Measurements from ENCODE around the gene GPR119. TPM values are rescaled to one million over a fixed set of nuclear protein-coding genes. Genes with fewer than 3 reads are reported as not detected.

Gene GPR119
- total and polyA plus RNA-seq, 2 of the 8 experiments (the other 6 are each of a cell fraction or from before 2014, with no cell fraction given) = 0.11 TPM; not detected in 1

GRCh38 chrX:130376077-130376476, 9.4 kb downstream of the GPR119 start:
- CTCF ChIA-PET (ENCODE audit: partially characterized antibody) = no interaction called here
- Histone ChIP-seq H3K18ac (ENCODE audit: extremely low read depth, low read length) (no peak overlapping the region), H4K91ac (replicated peaks; ENCODE audit: insufficient read length, low read length) (no peak overlapping the region), H3K4ac (replicated peaks; ENCODE audit: insufficient read length, low read depth, low read length) (no peak overlapping the region), H3K14ac (ENCODE audit: insufficient read length) (no peak overlapping the region), H3K23me2 (ENCODE audit: low read depth, low read length) (no peaks in the 10 kb centered on the region), H2BK15ac (ENCODE audit: low read length) (no peak overlapping the region), H2BK20ac (ENCODE audit: low read length) (no peak overlapping the region), H3K36me3 (ENCODE audit: control insufficient read depth in 2 of 4, insufficient read depth in 4 of 4, low read length in 3 of 4) (no peaks in the 10 kb centered on the region), H3K79me1 (ENCODE audit: low read depth, low read length) (no peaks in the 10 kb centered on the region), H3K4me3 (ENCODE audit: extremely low read depth in 1 of 4, insufficient read depth in 2 of 4, low read depth in 3 of 4, low read length in 4 of 4) (no peak overlapping the region), H2BK12ac (ENCODE audit: low read depth, low read length) (no peak overlapping the region), H3K9me3 (ENCODE audit: insufficient read depth in 2 of 2, low read depth in 1 of 2, low read length in 1 of 2) (no peaks in the 10 kb centered on the region), H2BK5ac (ENCODE audit: low read depth, low read length) (no peak overlapping the region), H4K20me1 (replicated peaks in 1 of 2; ENCODE audit: control insufficient read depth in 1 of 2, insufficient read depth in 2 of 2, low read length in 2 of 2) (no peaks in the 10 kb centered on the region), H3K56ac (replicated peaks; ENCODE audit: insufficient read length, low read depth, low read length) (no peak overlapping the region), H3K4me1 (replicated peaks in 1 of 4; ENCODE audit: control insufficient read depth in 3 of 4, insufficient read depth in 4 of 4, low read length in 3 of 4) (no peaks in the 10 kb centered on the region), H3K4me2 (ENCODE audit: insufficient read depth in 1 of 2, low read depth in 2 of 2, low read length in 2 of 2) (no peak overlapping the region), H3K79me2 (ENCODE audit: control insufficient read depth in 1 of 2, insufficient read depth in 2 of 2, low read length in 2 of 2) (no peaks in the 10 kb centered on the region), H2BK120ac (replicated peaks; ENCODE audit: low read depth, low read length) (no peak overlapping the region), H3K27me3 (replicated peaks in 1 of 4; ENCODE audit: control insufficient read depth in 3 of 4, extremely low read depth in 1 of 4, insufficient read depth in 3 of 4, low read length in 3 of 4) (no peaks in the 10 kb centered on the region), H3K27ac (ENCODE audit: low read depth, low read length) (no peak overlapping the region), H2AFZ (ENCODE audit: low read length) (no peak overlapping the region), H4K8ac (ENCODE audit: extremely low read depth, insufficient read depth, low read length) (no peak overlapping the region), H3K23ac (ENCODE audit: insufficient read length) (no peak overlapping the region), H4K5ac (ENCODE audit: insufficient read length, low read depth, low read length) (no peak overlapping the region), H2AK5ac (ENCODE audit: low read depth, low read length) (no peak overlapping the region), H3K9ac (replicated peaks in 1 of 4; ENCODE audit: extremely low read depth in 1 of 4, low read depth in 3 of 4, low read length in 3 of 4) (no peak overlapping the region)
- FAIRE-seq (peak; percentile 66), DNase-seq (ENCODE audit: low read depth in 1 of 2, low spot score in 2 of 2) (no peak)
- TF ChIP-seq SP2 (IDR thresholded peaks at IDR 0.05; ENCODE audit: low read length) (no peak), SAP30 (IDR thresholded peaks at IDR 0.05; ENCODE audit: insufficient read depth, insufficient replicate concordance, low read length) (no peak), MAFK (IDR thresholded peaks at IDR 0.05; ENCODE audit: low read depth, low read length) (no peak), GABPA (IDR thresholded peaks at IDR 0.05; ENCODE audit: borderline replicate concordance, insufficient read depth, low read length) (no peak)
- TF ChIP-seq, protein P1, sequence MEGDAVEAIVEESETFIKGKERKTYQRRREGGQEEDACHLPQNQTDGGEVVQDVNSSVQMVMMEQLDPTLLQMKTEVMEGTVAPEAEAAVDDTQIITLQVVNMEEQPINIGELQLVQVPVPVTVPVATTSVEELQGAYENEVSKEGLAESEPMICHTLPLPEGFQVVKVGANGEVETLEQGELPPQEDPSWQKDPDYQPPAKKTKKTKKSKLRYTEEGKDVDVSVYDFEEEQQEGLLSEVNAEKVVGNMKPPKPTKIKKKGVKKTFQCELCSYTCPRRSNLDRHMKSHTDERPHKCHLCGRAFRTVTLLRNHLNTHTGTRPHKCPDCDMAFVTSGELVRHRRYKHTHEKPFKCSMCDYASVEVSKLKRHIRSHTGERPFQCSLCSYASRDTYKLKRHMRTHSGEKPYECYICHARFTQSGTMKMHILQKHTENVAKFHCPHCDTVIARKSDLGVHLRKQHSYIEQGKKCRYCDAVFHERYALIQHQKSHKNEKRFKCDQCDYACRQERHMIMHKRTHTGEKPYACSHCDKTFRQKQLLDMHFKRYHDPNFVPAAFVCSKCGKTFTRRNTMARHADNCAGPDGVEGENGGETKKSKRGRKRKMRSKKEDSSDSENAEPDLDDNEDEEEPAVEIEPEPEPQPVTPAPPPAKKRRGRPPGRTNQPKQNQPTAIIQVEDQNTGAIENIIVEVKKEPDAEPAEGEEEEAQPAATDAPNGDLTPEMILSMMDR (IDR thresholded peaks at IDR 0.05; ENCODE audit: control extremely low read depth in 1 of 3, insufficient read depth in 1 of 3, low read depth in 1 of 3, low read length in 3 of 3) = no peak
- POLR2A ChIA-PET (ENCODE audit: partially characterized antibody) = no interaction called here
